Measurements from ENCODE around the gene HAUS6. TPM values are rescaled to one million over a fixed set of nuclear protein-coding genes. Genes with fewer than 3 reads are reported as not detected.

Gene HAUS6
- total and polyA plus RNA-seq, 7 donors: 2.4 to 10.9 (median 4.5) TPM

- TF ChIP-seq CTCF (IDR thresholded peaks at IDR 0.05): no peak
- intact Hi-C loops (cut with DNase I): no loop called here
These were observed 71.8 kb downstream of the HAUS6 start for GRCh38 chr9:19030899-19031298.

GRCh38 chr9:19028835-19029451 lies 73.8 kb downstream of the HAUS6 start:
- H3K27ac ChIP-seq: no peak overlapping the region
- peaks cover 0 to 3% (median 0%) of the 10 kb centered on the region in 3 donors for H3K27me3 ChIP-seq (ENCODE audit: insufficient read depth in 3 of 3, low read length in 2 of 3)
- TF ChIP-seq CTCF (IDR thresholded peaks at IDR 0.05): peak; percentile 77
- WGBS, 3 donors: 17 to 27% (median 21%) methylated on average over 8 of the region's 8 CpGs
- H3K4me3 ChIP-seq: no peak overlapping the region
- ATAC-seq (peak in 3 of 4 donors; percentile 62 to 84 (median 64)), DNase-seq (no peak)
- intact Hi-C loops (cut with DNase I): loop anchor here (2.0 to 10.0 kb wide), 3 partner anchors 772 to 1214 kb away; no protein-coding TSS in a partner anchor
- no peaks in the 10 kb centered on the region for H3K36me3 ChIP-seq (ENCODE audit: insufficient read depth in 1 of 2, low read depth in 1 of 2)
- H3K4me1 ChIP-seq: no peaks in the 10 kb centered on the region
- no peaks in the 10 kb centered on the region for H3K9me3 ChIP-seq

More at GRCh38 chr9:19030899-19031298, 71.8 kb downstream of the HAUS6 start:
- Histone ChIP-seq H3K27ac (no peak overlapping the region), H3K9me3 (no peaks in the 10 kb centered on the region), H3K4me3 (no peak overlapping the region), H3K4me1 (no peaks in the 10 kb centered on the region), H3K36me3 (ENCODE audit: insufficient read depth in 1 of 2, low read depth in 1 of 2) (no peaks in the 10 kb centered on the region), H3K27me3 (ENCODE audit: insufficient read depth in 3 of 3, low read length in 2 of 3) (peaks cover 0 to 3% (median 0%) of the 10 kb centered on the region in 3 donors)
- 87 to 96% (median 90%) methylated on average over 1 of the region's 1 CpG for WGBS, 3 donors
- DNase-seq: no peak
- ATAC-seq: no peak

- ATAC-seq (no peak), DNase-seq (no peak)
- Histone ChIP-seq H3K9me3 (no peaks in the 10 kb centered on the region), H3K36me3 (ENCODE audit: insufficient read depth in 1 of 2, low read depth in 1 of 2) (no peaks in the 10 kb centered on the region), H3K27me3 (ENCODE audit: insufficient read depth in 3 of 3, low read length in 2 of 3) (peaks cover 0 to 3% (median 0%) of the 10 kb centered on the region in 3 donors), H3K27ac (no peak overlapping the region), H3K4me3 (no peak overlapping the region), H3K4me1 (no peaks in the 10 kb centered on the region)
- no peak for TF ChIP-seq CTCF (IDR thresholded peaks at IDR 0.05)
- WGBS, 3 donors: 94 to 98% (median 94%) methylated on average over 22 of the region's 22 CpGs
- intact Hi-C loops (cut with DNase I): loop anchor here (2.0 to 10.0 kb wide), 3 partner anchors 771 to 1213 kb away; no protein-coding TSS in a partner anchor
These were observed 74.9 kb downstream of the HAUS6 start for GRCh38 chr9:19027825-19028224.

GRCh38 chr9:19026375-19026774 lies 76.3 kb downstream of the HAUS6 start:
- peaks cover 0 to 3% (median 0%) of the 10 kb centered on the region in 3 donors for H3K27me3 ChIP-seq (ENCODE audit: insufficient read depth in 3 of 3, low read length in 2 of 3)
- H3K36me3 ChIP-seq (ENCODE audit: insufficient read depth in 1 of 2, low read depth in 1 of 2): no peaks in the 10 kb centered on the region
- no peak overlapping the region for H3K27ac ChIP-seq
- WGBS, 3 donors: 84 to 91% (median 87%) methylated on average over 6 of the region's 6 CpGs
- H3K9me3 ChIP-seq: no peaks in the 10 kb centered on the region
- H3K4me3 ChIP-seq: no peak overlapping the region
- H3K4me1 ChIP-seq: no peaks in the 10 kb centered on the region
- TF ChIP-seq CTCF (IDR thresholded peaks at IDR 0.05): no peak
- intact Hi-C loops (cut with DNase I): loop anchor here in 1 of 2 donors (5.0 to 10.0 kb wide), 2 partner anchors 769 to 1212 kb away; no protein-coding TSS in a partner anchor
- no peak for DNase-seq
- no peak for ATAC-seq
